H1 (cell line): ENCODE measurements around the gene RADIL. TPM values are rescaled to one million over a fixed set of nuclear protein-coding genes. Genes with fewer than 3 reads are reported as not detected.

ENCODE experiments used
- ATF2 ChIP-seq: IDR thresholded peaks from 2 replicates; pipeline ENCODE4 v1.6.1; 2012; ENCODE audit warnings: low read length, inconsistent platforms
- CBX8 ChIP-seq: fragments of 300-800, 300-1000 bp; sonication (generic); IDR thresholded peaks from 2 replicates; pipeline ENCODE4 v1.7.1; 2016; ENCODE audit warnings: low read depth, low read length, borderline replicate concordance
- CTBP2 ChIP-seq: IDR thresholded peaks from 2 replicates; pipeline ENCODE4 v1.7.0; 2011; ENCODE audit warnings: borderline replicate concordance, mild to moderate bottlenecking, moderate library complexity, mixed read lengths, low read length; ENCODE audit not compliant: insufficient read depth, insufficient read length
- SIX5 ChIP-seq: IDR thresholded peaks from 2 replicates; pipeline ENCODE4 v1.6.1; 2011; ENCODE audit warnings: mild to moderate bottlenecking, low read depth, low read length
- polyA plus RNA-seq, 7 experiments: library from polyadenylated mRNA; depleted of rRNA in 3 of 7; stranded (reverse) in 5 of 7; unstranded in 2 of 7; fragments of >200 nt in 5 of 7; fragments of 200-250 nt in 2 of 7; gene quantifications; 1 replicate in 5 of 7; 2 replicates in 1 of 7; 4 replicates in 1 of 7; pipeline versions ENCODE4 v1.2.1 to v1.2.3, GENCODE V29; 2011 to 2013; ENCODE audit warnings: missing spikeins in 2 of 7, mixed read lengths in 2 of 7
- total RNA-seq: library from RNA; stranded (reverse); fragmentation: NEBNext Ultra II Directional; extraction: Animal tissue kit (Norgen Biotek cat#: 25700); gene quantifications from 2 replicates; pipeline ENCODE4 v1.2.1, GENCODE V29; 2021

RADIL gene
- total and polyA plus RNA-seq, 2 of the 8 experiments (the other 6 are each of a cell fraction or from before 2014, with no cell fraction given), result 5.0 to 5.4 TPM

DNA sequence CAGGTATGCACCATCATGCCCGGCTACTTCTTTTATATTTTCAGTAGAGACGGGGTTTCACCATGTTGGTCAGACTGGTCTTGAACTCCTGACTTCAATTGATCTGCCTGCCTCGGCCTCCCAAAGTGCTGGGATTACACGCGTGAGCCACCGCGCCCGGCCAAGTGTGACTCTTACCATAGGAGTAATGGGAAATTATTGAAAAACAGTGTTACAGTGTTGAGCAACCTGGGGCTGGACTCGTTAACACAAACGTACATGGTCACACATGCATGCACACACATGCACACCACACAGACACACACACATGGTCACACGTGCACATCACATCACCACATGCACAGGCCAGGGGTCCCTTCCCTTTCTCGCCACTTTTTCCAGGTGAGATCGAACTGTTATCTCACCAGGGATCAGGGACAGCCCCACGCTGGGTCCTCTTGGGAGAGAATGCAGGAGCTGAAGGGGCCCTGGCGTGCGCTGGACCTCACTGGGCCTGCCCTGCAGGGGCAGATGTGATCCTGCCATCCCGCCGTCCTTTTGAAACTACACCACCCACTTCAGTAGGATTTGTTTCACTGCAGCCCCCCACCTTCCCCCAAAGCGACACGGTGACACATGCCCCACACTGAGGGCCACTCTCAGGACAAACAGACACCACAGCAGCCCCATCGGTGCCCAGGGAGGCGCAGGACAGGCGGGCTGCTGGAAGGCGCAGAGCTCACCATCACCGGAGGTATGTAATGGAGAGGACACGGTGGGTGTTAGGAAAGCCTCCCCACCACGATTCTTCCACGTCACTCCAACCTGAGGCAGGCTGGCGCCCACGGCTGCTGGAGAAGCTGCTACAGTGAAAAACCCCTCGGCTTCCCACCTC is 10.2 kb downstream of the RADIL start (continued):
- no peak for TF ChIP-seq CBX8
- TF ChIP-seq ATF2, result no peak
- TF ChIP-seq CTBP2, result no peak
- no peak for TF ChIP-seq SIX5
